ENCODE results near the gene ZNF385B.

Gene ZNF385B

DNA sequence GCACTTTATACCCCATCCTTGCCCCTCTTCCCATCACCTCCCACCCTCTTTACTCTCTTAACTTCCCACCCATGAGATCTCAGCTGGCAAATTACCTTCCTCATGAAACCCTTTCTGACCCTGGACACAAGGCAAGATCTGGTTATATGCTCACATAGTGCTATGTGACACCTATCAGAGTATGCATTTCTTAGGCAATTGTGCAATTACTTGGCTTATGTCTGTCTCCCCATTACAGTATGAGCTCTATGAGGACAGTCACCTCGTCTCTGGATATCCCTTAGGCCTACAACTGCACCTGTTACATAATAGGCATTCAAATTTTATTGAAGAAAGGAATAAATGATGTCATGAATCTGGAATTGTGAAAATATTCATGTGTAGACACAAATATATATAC is 91.4 kb downstream of the ZNF385B start:
- no peak overlapping the region for H3K27ac ChIP-seq (ENCODE audit: low read length, poor library complexity, severe bottlenecking)
- H2BK5ac ChIP-seq (ENCODE audit: low read depth, low read length, poor library complexity, severe bottlenecking): no peak overlapping the region
- peaks cover under 1% of the 10 kb centered on the region for H3K9me3 ChIP-seq (ENCODE audit: control insufficient read depth, low read length)
- H3K4me2 ChIP-seq (ENCODE audit: low read length, poor library complexity, severe bottlenecking): no peak overlapping the region
- H3K9ac ChIP-seq (ENCODE audit: low read length): no peak overlapping the region
- no peak overlapping the region for H3K23ac ChIP-seq (ENCODE audit: low read length in 2 of 2)
- H2BK120ac ChIP-seq (ENCODE audit: low read depth, low read length): no peak overlapping the region
- H3K4me3 ChIP-seq (ENCODE audit: insufficient read depth in 1 of 2, low read depth in 1 of 2, low read length in 2 of 2): no peak overlapping the region
- no peak overlapping the region for H2BK12ac ChIP-seq (ENCODE audit: low read length in 2 of 2)
- H3K4me1 ChIP-seq (ENCODE audit: control insufficient read depth, insufficient read depth, low read depth, low read length): no peaks in the 10 kb centered on the region
- no peak overlapping the region for H3K18ac ChIP-seq (ENCODE audit: low read depth in 1 of 2, low read length in 2 of 2)
- H2AFZ ChIP-seq (ENCODE audit: low read depth, low read length): no peak overlapping the region
- no peak overlapping the region for H4K8ac ChIP-seq (ENCODE audit: low read length)
- no peak overlapping the region for H4K91ac ChIP-seq (ENCODE audit: low read length)
- DNase-seq: no peak
- H3K27me3 ChIP-seq (ENCODE audit: control insufficient read depth in 1 of 2, insufficient read depth in 1 of 2, low read length in 2 of 2): peaks cover 0 to 3% of the 10 kb centered on the region in 2 experiments
- H3K14ac ChIP-seq (ENCODE audit: low read length in 2 of 2): no peak overlapping the region
- H3K4ac ChIP-seq (ENCODE audit: low read depth in 1 of 2, low read length in 2 of 2): no peak overlapping the region
- H2AK5ac ChIP-seq (ENCODE audit: low read length, severe bottlenecking): no peak overlapping the region
- WGBS: no CpG with 5 or more reads among the region's 1 CpG
- no peaks in the 10 kb centered on the region for H3K79me1 ChIP-seq (replicated peaks; ENCODE audit: low read length, poor library complexity, severe bottlenecking)
- no peak overlapping the region for H2BK15ac ChIP-seq (ENCODE audit: low read depth, poor library complexity, severe bottlenecking)
- H3K36me3 ChIP-seq (ENCODE audit: control insufficient read depth in 1 of 2, insufficient read depth in 2 of 2, low read depth in 1 of 2, low read length in 2 of 2): no peaks in the 10 kb centered on the region

DNA sequence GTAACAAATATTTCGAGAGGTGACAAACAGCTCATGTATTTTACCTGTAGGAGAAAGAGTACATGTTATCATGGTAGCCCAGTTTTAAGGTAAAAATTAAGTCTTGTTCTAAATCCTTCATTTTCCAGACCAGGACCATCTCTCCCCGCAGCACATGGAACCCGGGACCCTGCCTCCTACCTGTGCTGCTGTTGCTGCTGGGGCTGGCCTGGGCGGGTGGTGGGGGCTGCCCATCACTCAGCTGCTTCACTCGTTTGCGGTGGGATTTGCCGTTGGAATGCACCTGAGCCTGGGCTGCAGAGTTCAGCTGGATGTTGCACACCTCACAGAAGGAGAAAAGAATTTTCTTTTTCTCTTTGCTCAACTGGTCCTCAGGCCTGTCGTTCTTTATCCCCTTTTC is 92.1 kb downstream of the ZNF385B start:
- Histone ChIP-seq H2AK5ac (ENCODE audit: low read length, severe bottlenecking) (no peak overlapping the region), H3K18ac (ENCODE audit: low read depth in 1 of 2, low read length in 2 of 2) (no peak overlapping the region), H3K36me3 (ENCODE audit: control insufficient read depth in 1 of 2, insufficient read depth in 2 of 2, low read depth in 1 of 2, low read length in 2 of 2) (no peaks in the 10 kb centered on the region), H2BK120ac (ENCODE audit: low read depth, low read length) (no peak overlapping the region), H2BK5ac (ENCODE audit: low read depth, low read length, poor library complexity, severe bottlenecking) (no peak overlapping the region), H2BK12ac (ENCODE audit: low read length in 2 of 2) (no peak overlapping the region), H3K23ac (ENCODE audit: low read length in 2 of 2) (no peak overlapping the region), H2AFZ (ENCODE audit: low read depth, low read length) (no peak overlapping the region), H3K9ac (ENCODE audit: low read length) (no peak overlapping the region), H3K14ac (ENCODE audit: low read length in 2 of 2) (no peak overlapping the region), H4K91ac (ENCODE audit: low read length) (no peak overlapping the region), H3K4me1 (ENCODE audit: control insufficient read depth, insufficient read depth, low read depth, low read length) (no peaks in the 10 kb centered on the region), H3K4me3 (ENCODE audit: insufficient read depth in 1 of 2, low read depth in 1 of 2, low read length in 2 of 2) (no peak overlapping the region), H4K8ac (ENCODE audit: low read length) (no peak overlapping the region), H3K9me3 (ENCODE audit: control insufficient read depth, low read length) (peaks cover 7% of the 10 kb centered on the region), H3K4ac (ENCODE audit: low read depth in 1 of 2, low read length in 2 of 2) (no peak overlapping the region), H3K27ac (ENCODE audit: low read length, poor library complexity, severe bottlenecking) (no peak overlapping the region), H3K4me2 (ENCODE audit: low read length, poor library complexity, severe bottlenecking) (no peak overlapping the region), H3K27me3 (ENCODE audit: control insufficient read depth in 1 of 2, insufficient read depth in 1 of 2, low read length in 2 of 2) (peaks cover 0 to 3% of the 10 kb centered on the region in 2 experiments), H2BK15ac (ENCODE audit: low read depth, poor library complexity, severe bottlenecking) (no peak overlapping the region), H3K79me1 (replicated peaks; ENCODE audit: low read length, poor library complexity, severe bottlenecking) (no peaks in the 10 kb centered on the region)
- no peak for DNase-seq
- WGBS: 90% methylated on average over 7 of the region's 8 CpGs

DNA sequence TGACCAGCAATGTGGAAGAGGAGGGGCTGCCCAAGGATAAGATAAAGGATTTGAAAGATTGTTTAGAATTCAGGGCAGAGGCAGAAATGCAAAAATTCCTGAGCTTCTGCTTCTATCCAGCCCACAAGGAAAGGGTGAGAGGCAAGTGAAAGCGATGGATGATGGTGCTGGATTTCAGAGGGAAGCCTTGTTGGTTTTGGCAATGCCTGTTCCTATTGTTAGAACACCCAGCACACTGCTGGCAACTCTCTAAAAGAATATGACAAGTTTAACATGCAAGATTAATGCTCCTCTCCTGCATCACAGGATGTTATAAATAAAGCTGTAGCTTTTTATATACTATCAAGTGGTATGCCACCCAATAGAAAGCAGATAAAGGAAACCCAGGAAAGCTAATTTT is 92.6 kb downstream of the ZNF385B start:
- Histone ChIP-seq H3K18ac (ENCODE audit: low read depth in 1 of 2, low read length in 2 of 2) (no peak overlapping the region), H3K23ac (ENCODE audit: low read length in 2 of 2) (no peak overlapping the region), H2BK5ac (ENCODE audit: low read depth, low read length, poor library complexity, severe bottlenecking) (no peak overlapping the region), H3K9ac (ENCODE audit: low read length) (no peak overlapping the region), H2BK120ac (ENCODE audit: low read depth, low read length) (no peak overlapping the region), H3K36me3 (ENCODE audit: control insufficient read depth in 1 of 2, insufficient read depth in 2 of 2, low read depth in 1 of 2, low read length in 2 of 2) (no peaks in the 10 kb centered on the region), H3K4me2 (ENCODE audit: low read length, poor library complexity, severe bottlenecking) (no peak overlapping the region), H3K79me1 (replicated peaks; ENCODE audit: low read length, poor library complexity, severe bottlenecking) (no peaks in the 10 kb centered on the region), H4K8ac (ENCODE audit: low read length) (no peak overlapping the region), H2AFZ (ENCODE audit: low read depth, low read length) (no peak overlapping the region), H2BK15ac (ENCODE audit: low read depth, poor library complexity, severe bottlenecking) (no peak overlapping the region), H3K4me3 (ENCODE audit: insufficient read depth in 1 of 2, low read depth in 1 of 2, low read length in 2 of 2) (no peak overlapping the region), H3K9me3 (ENCODE audit: control insufficient read depth, low read length) (peaks cover 11% of the 10 kb centered on the region), H2BK12ac (ENCODE audit: low read length in 2 of 2) (no peak overlapping the region), H4K91ac (ENCODE audit: low read length) (no peak overlapping the region), H3K4ac (ENCODE audit: low read depth in 1 of 2, low read length in 2 of 2) (no peak overlapping the region), H3K14ac (ENCODE audit: low read length in 2 of 2) (no peak overlapping the region), H3K4me1 (ENCODE audit: control insufficient read depth, insufficient read depth, low read depth, low read length) (no peaks in the 10 kb centered on the region), H2AK5ac (ENCODE audit: low read length, severe bottlenecking) (no peak overlapping the region), H3K27ac (ENCODE audit: low read length, poor library complexity, severe bottlenecking) (no peak overlapping the region), H3K27me3 (ENCODE audit: control insufficient read depth in 1 of 2, insufficient read depth in 1 of 2, low read length in 2 of 2) (peaks cover 0 to 3% of the 10 kb centered on the region in 2 experiments)
- 100% methylated on average over 1 of the region's 1 CpG for WGBS
- DNase-seq: no peak

DNA sequence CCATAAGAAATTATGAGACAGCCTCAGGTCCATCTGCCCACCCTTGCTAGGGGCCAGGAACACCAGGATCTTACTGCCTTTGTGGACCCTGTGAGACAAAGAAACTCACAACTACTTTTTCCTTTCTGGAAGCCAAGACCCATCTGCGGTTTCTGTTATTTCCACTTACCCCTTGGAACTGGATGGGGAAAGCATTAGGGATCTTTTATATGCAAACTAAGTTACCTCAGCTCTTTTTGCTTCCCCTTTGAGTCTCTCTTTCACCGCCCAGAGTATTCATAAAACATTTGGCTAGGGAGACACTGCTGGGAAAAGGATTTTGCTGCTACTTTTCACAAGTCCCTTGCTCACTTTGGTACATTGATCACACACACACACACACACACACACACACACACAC is 95.7 kb downstream of the ZNF385B start:
- Histone ChIP-seq H3K27me3 (ENCODE audit: control insufficient read depth in 1 of 2, insufficient read depth in 1 of 2, low read length in 2 of 2) (peaks cover 0 to 3% of the 10 kb centered on the region in 2 experiments), H3K4me3 (ENCODE audit: insufficient read depth in 1 of 2, low read depth in 1 of 2, low read length in 2 of 2) (no peak overlapping the region), H3K36me3 (ENCODE audit: control insufficient read depth in 1 of 2, insufficient read depth in 2 of 2, low read depth in 1 of 2, low read length in 2 of 2) (no peaks in the 10 kb centered on the region), H2BK120ac (ENCODE audit: low read depth, low read length) (no peak overlapping the region), H3K4me2 (ENCODE audit: low read length, poor library complexity, severe bottlenecking) (no peak overlapping the region), H2BK15ac (ENCODE audit: low read depth, poor library complexity, severe bottlenecking) (no peak overlapping the region), H2BK12ac (ENCODE audit: low read length in 2 of 2) (no peak overlapping the region), H2BK5ac (ENCODE audit: low read depth, low read length, poor library complexity, severe bottlenecking) (no peak overlapping the region), H3K23ac (ENCODE audit: low read length in 2 of 2) (no peak overlapping the region), H3K27ac (ENCODE audit: low read length, poor library complexity, severe bottlenecking) (no peak overlapping the region), H3K9me3 (ENCODE audit: control insufficient read depth, low read length) (peaks cover 12% of the 10 kb centered on the region), H2AK5ac (ENCODE audit: low read length, severe bottlenecking) (no peak overlapping the region), H3K79me1 (replicated peaks; ENCODE audit: low read length, poor library complexity, severe bottlenecking) (no peaks in the 10 kb centered on the region), H4K8ac (ENCODE audit: low read length) (no peak overlapping the region), H2AFZ (ENCODE audit: low read depth, low read length) (no peak overlapping the region), H4K91ac (ENCODE audit: low read length) (no peak overlapping the region), H3K14ac (ENCODE audit: low read length in 2 of 2) (no peak overlapping the region), H3K18ac (ENCODE audit: low read depth in 1 of 2, low read length in 2 of 2) (no peak overlapping the region), H3K4ac (ENCODE audit: low read depth in 1 of 2, low read length in 2 of 2) (no peak overlapping the region), H3K9ac (ENCODE audit: low read length) (no peak overlapping the region), H3K4me1 (ENCODE audit: control insufficient read depth, insufficient read depth, low read depth, low read length) (no peaks in the 10 kb centered on the region)
- no peak for DNase-seq
- 50% methylated on average over 1 of the region's 2 CpGs for WGBS
